SK-N-SH (cell line): ENCODE measurements around the gene DDIT3. TPM values are rescaled to one million over a fixed set of nuclear protein-coding genes. Genes with fewer than 3 reads are reported as not detected.

ENCODE experiments used
- CTCF ChIA-PET: fragments of 300-600, 350-600 bp; formaldehyde crosslinking; extraction: SDS; loops from one replicate; lab custom pipeline; 2021; lab: Yijun Ruan, JAX
- POLR2A ChIA-PET: fragments of 350-600 bp; sonication (Branson Sonifier 250); formaldehyde crosslinking; extraction: SDS; loops from one replicate; lab custom pipeline; 2020; ENCODE audit warnings: antibody characterized with exemption, inconsistent platforms; lab: Yijun Ruan, JAX
- DNase-seq: peaks from one replicate; pipeline ENCODE4 v3.0.0; 2012
- H2AFZ ChIP-seq: fragments of 200-600 bp; sonication (generic); 2 replicates; pipeline ENCODE4 v1.8.1; 2016; ENCODE audit warnings: antibody characterized with exemption, mild to moderate bottlenecking, low read depth
- H3F3A ChIP-seq: fragments of 200-600 bp; sonication (generic); replicated peaks from 2 replicates; pipeline ENCODE3; 2016; ENCODE audit warnings: antibody characterized with exemption, mild to moderate bottlenecking; ENCODE audit not compliant: insufficient read depth
- H3K27ac ChIP-seq, 2 experiments: fragments of 200-500 bp in 1 of 2; fragments of 200-600 bp in 1 of 2; sonication (Bioruptor generic) in 1 of 2; sonication (generic), shearing (Covaris generic) in 1 of 2; 2 replicates each; pipeline versions ENCODE4 v1.5.1 to v1.6.1; 2014 to 2016; ENCODE audit warnings: low read depth in 2 of 2, inconsistent platforms in 1 of 2, low read length in 1 of 2, mild to moderate bottlenecking in 1 of 2, mixed read lengths in 1 of 2
- H3K27me3 ChIP-seq: fragments of 200-600 bp; sonication (generic), shearing (Covaris generic); 2 replicates; pipeline ENCODE4 v1.6.1; 2016; ENCODE audit warnings: mixed run types; ENCODE audit not compliant: insufficient read depth
- H3K36me3 ChIP-seq, 2 experiments: fragments of 200-500 bp in 1 of 2; fragments of 200-600 bp in 1 of 2; sonication (Bioruptor generic) in 1 of 2; sonication (generic) in 1 of 2; replicated peaks in 1 of 2; 2 replicates each; pipeline versions ENCODE3 to v1.5.1; 2014 to 2016; ENCODE audit warnings: low read length in 1 of 2, mild to moderate bottlenecking in 1 of 2; ENCODE audit not compliant: insufficient read depth in 2 of 2, control insufficient read depth in 1 of 2
- H3K4me1 ChIP-seq, 2 experiments: fragments of 200-500 bp in 1 of 2; fragments of 200-600 bp in 1 of 2; sonication (Bioruptor generic) in 1 of 2; sonication (generic), shearing (Covaris generic) in 1 of 2; 2 replicates each; pipeline versions ENCODE4 v1.5.1 to v1.6.1; 2014 to 2016; ENCODE audit warnings: low read depth in 1 of 2, low read length in 1 of 2, mixed run types in 1 of 2; ENCODE audit not compliant: insufficient read depth in 2 of 2, control insufficient read depth in 1 of 2
- H3K4me2 ChIP-seq: fragments of 200-600 bp; sonication (generic), shearing (Covaris generic); 2 replicates; pipeline ENCODE4 v1.6.1; 2017; ENCODE audit warnings: mixed run types
- H3K4me3 ChIP-seq, 2 experiments: fragments of 200-500 bp in 1 of 2; fragments of 200-600 bp in 1 of 2; sonication (Bioruptor generic) in 1 of 2; sonication (generic), shearing (Covaris generic) in 1 of 2; 2 replicates each; pipeline versions ENCODE4 v1.5.1 to v1.8.1; 2014 to 2016; ENCODE audit warnings: low read depth in 2 of 2, inconsistent platforms in 1 of 2, low read length in 1 of 2, mild to moderate bottlenecking in 1 of 2, mixed read lengths in 1 of 2, moderate library complexity in 1 of 2
- H3K79me2 ChIP-seq: fragments of 200-600 bp; sonication (generic); 2 replicates; pipeline ENCODE4 v1.8.1; 2017; ENCODE audit warnings: mild to moderate bottlenecking; ENCODE audit not compliant: insufficient read depth
- H3K9ac ChIP-seq: fragments of 200-600 bp; sonication (generic); 2 replicates; pipeline ENCODE4 v1.6.1; 2017; ENCODE audit warnings: mixed run types
- H3K9me2 ChIP-seq: fragments of 200-600 bp; sonication (generic); 2 replicates; pipeline ENCODE4 v1.6.1; 2017; ENCODE audit warnings: mixed run types
- H3K9me3 ChIP-seq: fragments of 200-600 bp; sonication (generic); 2 replicates; pipeline ENCODE4 v1.6.1; 2017; ENCODE audit warnings: mixed run types, mild to moderate bottlenecking, moderate library complexity
- H4K20me1 ChIP-seq: fragments of 200-600 bp; sonication (generic); 2 replicates; pipeline ENCODE4 v1.6.1; 2017; ENCODE audit warnings: mild to moderate bottlenecking, mixed run types; ENCODE audit not compliant: insufficient read depth
- ELF1 ChIP-seq: IDR thresholded peaks from 2 replicates; pipeline ENCODE4 v1.4.0; 2012
- EZH2phosphoT487 ChIP-seq: fragments of 200-600 bp; sonication (generic); IDR thresholded peaks from 2 replicates; pipeline ENCODE4 v1.6.1; 2017; ENCODE audit warnings: low read depth, mixed run types, mild to moderate bottlenecking, antibody characterized with exemption, moderate library complexity, borderline replicate concordance
- GATA2 ChIP-seq: sonication (generic); formaldehyde crosslinking; IDR thresholded peaks from 2 replicates; pipeline ENCODE4 v1.5.0; 2020; ENCODE audit warnings: mild to moderate bottlenecking, missing genetic modification reagents
- NFIC ChIP-seq: IDR thresholded peaks from 2 replicates; pipeline ENCODE4 v1.4.0; 2012; ENCODE audit warnings: borderline replicate concordance
- NRF1 ChIP-seq: IDR thresholded peaks from 2 replicates; pipeline ENCODE4 v1.6.1; 2012; ENCODE audit warnings: low read depth, mild to moderate bottlenecking, low read length
- RCOR1 ChIP-seq: fragments of 150-350 bp; IDR thresholded peaks from 2 replicates; pipeline ENCODE4 v1.6.1; 2017; ENCODE audit warnings: antibody characterized with exemption, low read length
- SMC3 ChIP-seq: IDR thresholded peaks from 2 replicates; pipeline ENCODE4 v1.6.1; 2012; ENCODE audit warnings: low read depth, low read length, improper control_type of control experiment
- TAF1 ChIP-seq: IDR thresholded peaks from 2 replicates; pipeline ENCODE4 v1.6.1; 2012; ENCODE audit warnings: low read depth, mild to moderate bottlenecking, low read length, moderate library complexity, borderline replicate concordance
- TCF12 ChIP-seq: IDR thresholded peaks from 2 replicates; pipeline ENCODE4 v1.4.0; 2012
- WGBS: methylation state at CpG from one replicate; pipeline ENCODE4 v1.1.6; 2017; ENCODE audit warnings: low lambda C conversion rate; 5-methylcytosine and 5-hydroxymethylcytosine counted together
- polyA plus RNA-seq, 3 experiments: library from polyadenylated mRNA; depleted of rRNA; stranded (reverse); fragments of >200 nt; gene quantifications; 2 replicates each; pipeline ENCODE4 v1.2.3, GENCODE V29; 2012
- TF ChIP-seq, protein P1 (sequence below): IDR thresholded peaks from 2 replicates; pipeline ENCODE4 v1.6.1; 2012; ENCODE audit warnings: mild to moderate bottlenecking, low read depth, low read length, moderate library complexity
- TF ChIP-seq, protein P2 (sequence below): IDR thresholded peaks from 2 replicates; pipeline ENCODE4; 2012

Gene DDIT3
- polyA plus RNA-seq, 1 of the 3 experiments (the other 2 are of a cell fraction), result 26.3 TPM

DNA sequence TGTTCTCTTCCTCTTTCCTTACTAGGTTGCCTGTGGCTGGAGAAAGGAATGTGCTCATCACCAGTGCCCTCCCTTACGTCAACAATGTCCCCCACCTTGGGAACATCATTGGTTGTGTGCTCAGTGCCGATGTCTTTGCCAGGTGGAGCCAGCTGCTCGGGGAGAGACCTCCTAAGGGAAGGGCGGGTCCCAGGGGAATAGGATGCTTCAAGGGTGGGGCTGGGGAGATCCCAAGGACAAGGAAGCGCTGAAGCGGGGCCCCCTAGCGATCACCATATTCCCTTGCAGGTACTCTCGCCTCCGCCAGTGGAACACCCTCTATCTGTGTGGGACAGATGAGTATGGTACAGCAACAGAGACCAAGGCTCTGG is 22.2 kb downstream of the DDIT3 start:
- ChIA-PET POLR2A (interaction anchor here (1.3 to 1.4 kb wide), 3 partner anchors 10 to 22 kb away, joined by 3 to 8 read pairs (median 6); partner anchors contain the start of gene DDIT3), CTCF (interaction anchor here (0.8 to 1.4 kb wide), 3 partner anchors 39 to 284 kb away, joined by 3 to 5 read pairs (median 3); partner anchors contain the start of gene GLI1)
- no peak for TF ChIP-seq SMC3
- TF ChIP-seq TCF12, result no peak
- TF ChIP-seq, protein P1, sequence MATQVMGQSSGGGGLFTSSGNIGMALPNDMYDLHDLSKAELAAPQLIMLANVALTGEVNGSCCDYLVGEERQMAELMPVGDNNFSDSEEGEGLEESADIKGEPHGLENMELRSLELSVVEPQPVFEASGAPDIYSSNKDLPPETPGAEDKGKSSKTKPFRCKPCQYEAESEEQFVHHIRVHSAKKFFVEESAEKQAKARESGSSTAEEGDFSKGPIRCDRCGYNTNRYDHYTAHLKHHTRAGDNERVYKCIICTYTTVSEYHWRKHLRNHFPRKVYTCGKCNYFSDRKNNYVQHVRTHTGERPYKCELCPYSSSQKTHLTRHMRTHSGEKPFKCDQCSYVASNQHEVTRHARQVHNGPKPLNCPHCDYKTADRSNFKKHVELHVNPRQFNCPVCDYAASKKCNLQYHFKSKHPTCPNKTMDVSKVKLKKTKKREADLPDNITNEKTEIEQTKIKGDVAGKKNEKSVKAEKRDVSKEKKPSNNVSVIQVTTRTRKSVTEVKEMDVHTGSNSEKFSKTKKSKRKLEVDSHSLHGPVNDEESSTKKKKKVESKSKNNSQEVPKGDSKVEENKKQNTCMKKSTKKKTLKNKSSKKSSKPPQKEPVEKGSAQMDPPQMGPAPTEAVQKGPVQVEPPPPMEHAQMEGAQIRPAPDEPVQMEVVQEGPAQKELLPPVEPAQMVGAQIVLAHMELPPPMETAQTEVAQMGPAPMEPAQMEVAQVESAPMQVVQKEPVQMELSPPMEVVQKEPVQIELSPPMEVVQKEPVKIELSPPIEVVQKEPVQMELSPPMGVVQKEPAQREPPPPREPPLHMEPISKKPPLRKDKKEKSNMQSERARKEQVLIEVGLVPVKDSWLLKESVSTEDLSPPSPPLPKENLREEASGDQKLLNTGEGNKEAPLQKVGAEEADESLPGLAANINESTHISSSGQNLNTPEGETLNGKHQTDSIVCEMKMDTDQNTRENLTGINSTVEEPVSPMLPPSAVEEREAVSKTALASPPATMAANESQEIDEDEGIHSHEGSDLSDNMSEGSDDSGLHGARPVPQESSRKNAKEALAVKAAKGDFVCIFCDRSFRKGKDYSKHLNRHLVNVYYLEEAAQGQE, result no peak
- TF ChIP-seq ELF1, result no peak
- no peak for TF ChIP-seq EZH2phosphoT487
- TF ChIP-seq NFIC, result no peak
- TF ChIP-seq GATA2 (CRISPR knock-in tag), result no peak
- TF ChIP-seq TAF1, result no peak
- no peak for TF ChIP-seq NRF1
- TF ChIP-seq, protein P2, sequence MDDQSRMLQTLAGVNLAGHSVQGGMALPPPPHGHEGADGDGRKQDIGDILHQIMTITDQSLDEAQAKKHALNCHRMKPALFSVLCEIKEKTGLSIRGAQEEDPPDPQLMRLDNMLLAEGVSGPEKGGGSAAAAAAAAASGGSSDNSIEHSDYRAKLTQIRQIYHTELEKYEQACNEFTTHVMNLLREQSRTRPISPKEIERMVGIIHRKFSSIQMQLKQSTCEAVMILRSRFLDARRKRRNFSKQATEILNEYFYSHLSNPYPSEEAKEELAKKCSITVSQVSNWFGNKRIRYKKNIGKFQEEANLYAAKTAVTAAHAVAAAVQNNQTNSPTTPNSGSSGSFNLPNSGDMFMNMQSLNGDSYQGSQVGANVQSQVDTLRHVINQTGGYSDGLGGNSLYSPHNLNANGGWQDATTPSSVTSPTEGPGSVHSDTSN, result no peak
- TF ChIP-seq RCOR1, result no peak
- no peaks in the 10 kb centered on the region for H3K9me2 ChIP-seq
- no peak overlapping the region for H3K4me3 ChIP-seq
- H3K4me1 ChIP-seq, result no peaks in the 10 kb centered on the region
- H3K27me3 ChIP-seq, result no peaks in the 10 kb centered on the region
- H3K79me2 ChIP-seq, result peaks cover 3% of the 10 kb centered on the region; the same call in 1 of the 2 replicates
- no peak overlapping the region for H2AFZ ChIP-seq
- WGBS, result 90% methylated on average over 9 of the region's 9 CpGs
- H4K20me1 ChIP-seq, result no peaks in the 10 kb centered on the region
- H3F3A ChIP-seq, result peaks cover 6% of the 10 kb centered on the region
- H3K36me3 ChIP-seq, result peaks cover 47 to 67% of the 10 kb centered on the region in 2 experiments
- no peak overlapping the region for H3K27ac ChIP-seq
- no peak overlapping the region for H3K4me2 ChIP-seq
- no peaks in the 10 kb centered on the region for H3K9me3 ChIP-seq
- DNase-seq, result no peak
- no peak overlapping the region for H3K9ac ChIP-seq
